SU-DHL-6 (cell line): ENCODE data around the gene WFIKKN2.

Experiments
- CTCF ChIP-seq: fragments of 200-600 bp; sonication (generic); IDR thresholded peaks from one replicate; pipeline ENCODE4 v1.5.1; 2017; ENCODE audit warnings: antibody characterized with exemption, mild to moderate bottlenecking, low read length, moderate library complexity; ENCODE audit not compliant: insufficient read depth, poor library complexity, severe bottlenecking
- EZH2phosphoT487 ChIP-seq: fragments of 200-600 bp; sonication (generic), shearing (Covaris generic); conservative IDR thresholded peaks from 2 replicates; pipeline ENCODE4 v1.6.1; 2018; ENCODE audit warnings: mild to moderate bottlenecking, antibody characterized with exemption, low read length, moderate library complexity, mixed read lengths

- TF ChIP-seq CTCF (no peak), EZH2phosphoT487 (no peak)
Measured at GRCh38 chr17:50806141-50806643, 29.2 kb upstream of the WFIKKN2 start.
